Skeletal muscle tissue (tissue), 4 donors: Measurements from ENCODE around the gene PFN1. TPM values are rescaled to one million over a fixed set of nuclear protein-coding genes. Genes with fewer than 3 reads are reported as not detected.
"Not testable (repeated sequence)": the region's sequence is repeated elsewhere in the genome, so short reads cannot be mapped to it uniquely, and the experiment has no call there.

Experiments
- H3K27ac ChIP-seq: one replicate; pipeline ENCODE4 v1.7.0; 2013; ENCODE audit warnings: mild to moderate bottlenecking, low read depth, low read length, inconsistent platforms
- H3K27me3 ChIP-seq, 3 donors: one replicate each; pipeline ENCODE4 v1.7.0; 2013; ENCODE audit warnings: low read length in 3 of 3; ENCODE audit not compliant: control insufficient read depth in 3 of 3, insufficient read depth in 3 of 3
- H3K36me3 ChIP-seq, 3 donors: one replicate each; pipeline ENCODE4 v1.7.0; 2013; ENCODE audit warnings: low read length in 3 of 3; ENCODE audit not compliant: control insufficient read depth in 3 of 3, insufficient read depth in 3 of 3
- H3K4me1 ChIP-seq, 3 donors: one replicate each; pipeline ENCODE4 v1.7.0; 2013; ENCODE audit warnings: low read length in 3 of 3, mild to moderate bottlenecking in 3 of 3; ENCODE audit not compliant: control insufficient read depth in 3 of 3, insufficient read depth in 3 of 3
- H3K4me3 ChIP-seq, 3 donors: one replicate each; pipeline ENCODE4 v1.7.0; 2013; ENCODE audit warnings: low read length in 3 of 3
- H3K9ac ChIP-seq, 3 donors: one replicate each; pipeline ENCODE4 v1.7.0; 2013; ENCODE audit warnings: low read length in 3 of 3, mild to moderate bottlenecking in 3 of 3, moderate library complexity in 2 of 3, low read depth in 1 of 3
- H3K9me3 ChIP-seq, 3 donors: one replicate each; pipeline ENCODE4 v1.7.0; 2013; ENCODE audit warnings: low read length in 3 of 3; ENCODE audit not compliant: control insufficient read depth in 3 of 3
- total RNA-seq: library from RNA; depleted of rRNA; stranded (reverse); fragments of >200 nt; gene quantifications from one replicate; pipeline ENCODE4 v1.2.3, GENCODE V29; 2014
- donor health status: Osteomylitis.

The PFN1 gene
- total RNA-seq, 1 donor from 2014 or later, result 137 TPM

DNA sequence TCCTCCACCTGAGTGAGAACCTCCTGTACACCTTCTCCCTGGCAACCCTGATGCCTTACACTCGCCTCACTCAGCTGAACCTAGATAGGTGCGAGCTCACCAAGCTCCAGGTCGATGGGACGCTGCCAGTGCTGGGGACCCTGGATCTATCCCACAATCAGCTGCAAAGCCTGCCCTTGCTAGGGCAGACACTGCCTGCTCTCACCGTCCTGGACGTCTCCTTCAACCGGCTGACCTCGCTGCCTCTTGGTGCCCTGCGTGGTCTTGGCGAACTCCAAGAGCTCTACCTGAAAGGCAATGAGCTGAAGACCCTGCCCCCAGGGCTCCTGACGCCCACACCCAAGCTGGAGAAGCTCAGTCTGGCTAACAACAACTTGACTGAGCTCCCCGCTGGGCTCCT, 15.6 kb downstream of the PFN1 start:
- no peak overlapping the region for H3K9ac ChIP-seq
- H3K9me3 ChIP-seq, result no peaks in the 10 kb centered on the region
- peaks cover 32 to 35% (median 34%) of the 10 kb centered on the region in 3 donors for H3K4me1 ChIP-seq

DNA sequence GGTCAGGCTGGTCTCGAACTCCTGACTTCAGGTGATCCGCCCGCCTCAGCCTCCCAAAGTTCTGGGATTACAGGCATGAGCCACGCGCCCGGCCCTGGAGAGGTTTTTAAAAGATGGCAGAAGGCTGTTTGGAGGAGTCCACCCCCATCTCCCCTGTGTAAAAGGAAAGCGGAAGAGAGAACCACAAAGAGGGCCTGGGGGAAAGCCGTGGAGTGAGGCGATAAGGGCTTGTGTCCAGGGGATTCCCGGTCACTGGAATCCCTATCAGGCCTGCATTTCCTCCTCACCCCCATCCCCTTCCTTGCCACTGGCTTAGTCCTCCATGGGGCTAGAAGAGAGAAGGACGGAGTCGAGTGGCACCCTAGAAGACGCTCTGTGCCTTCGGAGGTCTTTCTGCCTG, 16.4 kb downstream of the PFN1 start, which contains the start of gene GP1BA:
GP1BA (plus strand) TSS at position 315 of the 400 bp plus-strand sequence. CDS start 328 bp downstream, outside the sequence.
- Histone ChIP-seq H3K27me3 (no peaks in the 10 kb centered on the region), H3K9me3 (no peaks in the 10 kb centered on the region), H3K36me3 (peaks cover 5 to 14% (median 13%) of the 10 kb centered on the region in 3 donors), H3K27ac (no peak within 1 kb of the TSS), H3K4me3 (no peak within 1 kb of the TSS), H3K9ac (no peak within 1 kb of the TSS), H3K4me1 (peaks cover 24 to 28% (median 26%) of the 10 kb centered on the region in 3 donors)

More for the DNA sequence above, 15.6 kb downstream of the PFN1 start:
- no peaks in the 10 kb centered on the region for H3K27me3 ChIP-seq
- no peak overlapping the region for H3K27ac ChIP-seq
- peaks cover 12 to 22% (median 21%) of the 10 kb centered on the region in 3 donors for H3K36me3 ChIP-seq
- no peak overlapping the region for H3K4me3 ChIP-seq

DNA sequence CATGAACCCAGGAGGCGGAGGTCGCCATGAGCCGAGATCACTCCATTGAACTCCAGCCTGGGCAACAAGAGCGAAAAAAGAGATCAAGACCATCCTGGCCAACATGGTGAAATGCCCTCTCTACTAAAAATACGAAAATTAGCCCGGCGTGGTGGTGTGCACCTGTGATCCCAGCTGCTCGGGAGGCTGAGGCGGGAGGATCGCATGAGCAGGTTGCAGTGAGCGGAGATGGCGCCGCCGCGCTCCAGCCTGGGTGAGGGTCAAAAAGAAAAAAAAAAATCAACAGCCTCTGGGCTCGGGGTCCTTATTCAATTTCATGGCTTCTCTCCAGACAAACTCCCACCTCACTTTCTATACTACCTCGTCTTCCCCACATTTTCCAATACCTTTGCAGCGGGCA, 19.4 kb downstream of the PFN1 start:
- no peaks in the 10 kb centered on the region for H3K9me3 ChIP-seq
- peaks cover under 1 to 3% (median under 1%) of the 10 kb centered on the region in 3 donors for H3K4me1 ChIP-seq
- H3K27ac ChIP-seq, result no peak overlapping the region
- H3K9ac ChIP-seq, result no peak overlapping the region
- H3K36me3 ChIP-seq, result peaks cover 0 to 4% (median 3%) of the 10 kb centered on the region in 3 donors
- no peaks in the 10 kb centered on the region for H3K27me3 ChIP-seq
- H3K4me3 ChIP-seq, result no peak overlapping the region

DNA sequence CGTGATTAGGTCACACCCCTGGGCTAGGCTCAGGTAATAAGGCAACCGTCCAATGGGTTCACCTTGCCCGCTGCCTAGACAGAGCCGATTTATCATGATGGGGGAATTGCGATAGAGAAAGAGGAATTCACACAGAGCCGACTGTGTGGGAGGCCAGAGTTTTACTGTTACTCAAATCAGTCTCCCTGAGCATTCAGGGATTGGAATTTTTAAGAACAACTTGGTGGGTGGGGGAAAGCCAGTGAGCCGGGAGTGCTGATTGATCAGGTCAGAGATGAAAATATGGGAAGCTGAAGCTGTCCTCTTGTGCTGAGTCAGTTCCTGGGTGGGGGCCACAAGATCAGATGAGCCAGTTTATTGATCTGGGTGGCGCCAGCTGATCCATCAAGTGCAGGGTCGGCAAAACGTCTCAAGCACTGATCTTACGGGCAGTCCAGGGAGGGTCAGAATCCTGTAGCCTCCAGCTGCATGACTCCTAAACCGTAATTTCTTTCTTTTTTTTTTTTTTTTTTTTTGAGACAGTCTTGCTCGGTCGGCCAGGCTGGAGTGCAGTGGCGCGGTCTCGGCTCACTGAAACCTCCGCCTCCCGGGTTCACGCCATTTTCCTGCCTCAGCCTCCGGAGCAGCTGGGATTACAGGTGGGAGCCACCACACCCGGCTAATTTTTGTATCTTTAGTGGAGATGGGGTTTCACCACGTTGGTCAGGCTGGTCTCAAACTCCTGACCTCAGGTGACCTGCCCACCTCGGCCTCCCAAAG, 21.6 kb downstream of the PFN1 start:
- not testable (repeated sequence) for H3K4me3 ChIP-seq, H3K27me3 ChIP-seq, H3K36me3 ChIP-seq

DNA sequence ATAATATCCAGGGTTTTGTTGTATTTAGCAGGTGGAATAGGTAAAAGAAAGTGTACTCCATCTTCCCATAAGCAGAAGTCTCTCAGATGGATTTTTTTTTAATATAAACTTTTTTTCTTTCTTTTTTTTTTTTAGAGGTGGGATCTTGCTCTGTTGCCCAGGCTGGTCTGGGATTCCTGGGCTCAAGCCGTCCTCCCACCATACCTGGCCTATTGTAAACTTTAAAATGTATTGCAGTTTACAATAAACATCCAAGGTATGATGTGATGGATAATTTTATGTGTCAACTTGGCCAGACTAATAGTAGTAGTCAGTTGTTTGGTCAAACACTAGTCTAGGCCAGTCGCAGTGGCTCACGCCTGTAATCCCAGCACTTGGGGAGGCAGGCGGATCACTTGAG, 27.0 kb downstream of the PFN1 start:
- Histone ChIP-seq H3K36me3 (no peaks in the 10 kb centered on the region), H3K4me1 (no peaks in the 10 kb centered on the region), H3K4me3 (no peak overlapping the region), H3K9ac (no peak overlapping the region), H3K27ac (no peak overlapping the region), H3K27me3 (no peaks in the 10 kb centered on the region), H3K9me3 (no peaks in the 10 kb centered on the region)

More for the DNA sequence above, 21.6 kb downstream of the PFN1 start:
- not testable (repeated sequence) for H3K4me1 ChIP-seq, H3K9me3 ChIP-seq, H3K9ac ChIP-seq, H3K27ac ChIP-seq

DNA sequence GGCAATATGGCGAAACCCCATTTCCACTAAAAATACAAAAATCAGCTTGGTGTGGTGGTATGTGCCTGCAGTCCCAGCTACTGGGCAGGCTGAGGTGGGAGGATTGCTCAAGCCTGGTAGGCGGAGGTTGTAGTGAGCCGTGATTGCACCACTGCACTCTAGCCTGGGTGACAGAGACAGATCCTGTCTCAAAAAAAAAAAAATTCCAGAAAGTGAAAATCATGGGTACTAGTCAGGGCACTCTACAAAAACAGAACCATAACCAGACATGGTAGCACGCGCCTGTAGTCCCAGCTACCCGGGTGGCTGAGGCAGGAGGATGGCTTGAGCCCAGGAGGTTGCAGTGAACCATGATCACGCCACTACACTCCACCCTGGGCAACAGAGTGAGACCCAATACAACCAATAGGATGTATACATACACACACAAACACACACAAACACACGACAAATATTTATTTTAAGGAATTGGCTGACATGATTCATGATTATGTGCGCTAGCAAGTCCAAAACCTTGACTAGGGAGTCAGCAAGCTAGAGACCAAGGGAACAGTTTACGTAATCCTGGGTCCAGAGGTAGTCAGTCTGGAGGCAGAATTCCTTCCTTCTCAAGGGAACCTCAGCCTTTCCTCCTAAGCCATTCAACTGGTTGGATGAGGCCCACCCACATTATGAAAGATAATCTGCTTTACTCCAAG, 27.8 kb downstream of the PFN1 start:
- Histone ChIP-seq H3K27ac (no peak overlapping the region), H3K9me3 (no peaks in the 10 kb centered on the region), H3K27me3 (no peaks in the 10 kb centered on the region), H3K9ac (no peak overlapping the region), H3K4me3 (no peak overlapping the region), H3K36me3 (no peaks in the 10 kb centered on the region), H3K4me1 (no peaks in the 10 kb centered on the region)

DNA sequence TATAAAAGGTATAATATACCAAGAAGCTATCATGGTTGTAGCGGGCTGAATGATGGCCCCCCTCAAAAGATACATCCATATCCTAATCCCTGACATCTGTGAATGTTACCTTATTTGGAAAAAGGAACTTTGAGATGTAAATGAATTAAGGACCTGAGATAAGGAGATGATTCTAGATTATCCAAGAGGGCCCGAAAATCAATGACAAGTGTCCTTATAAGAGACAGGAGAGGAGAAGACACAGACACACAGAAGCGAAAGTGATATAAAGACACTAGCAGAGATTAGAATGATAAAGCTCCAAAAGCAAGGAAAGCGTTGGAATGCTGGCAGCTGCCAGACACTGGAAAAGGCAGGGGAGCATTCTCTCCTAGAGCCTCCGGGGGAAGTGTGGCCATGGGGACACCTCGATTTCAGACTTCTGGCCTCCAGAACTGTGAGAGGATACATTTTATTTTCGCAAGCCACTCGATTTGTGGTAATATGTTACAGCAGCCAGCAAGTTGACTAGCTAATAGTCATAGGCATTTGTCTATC, 28.8 kb downstream of the PFN1 start:
- Histone ChIP-seq H3K4me3 (no peak overlapping the region), H3K9me3 (no peaks in the 10 kb centered on the region), H3K36me3 (no peaks in the 10 kb centered on the region), H3K27ac (no peak overlapping the region), H3K4me1 (no peaks in the 10 kb centered on the region), H3K27me3 (no peaks in the 10 kb centered on the region), H3K9ac (no peak overlapping the region)

DNA sequence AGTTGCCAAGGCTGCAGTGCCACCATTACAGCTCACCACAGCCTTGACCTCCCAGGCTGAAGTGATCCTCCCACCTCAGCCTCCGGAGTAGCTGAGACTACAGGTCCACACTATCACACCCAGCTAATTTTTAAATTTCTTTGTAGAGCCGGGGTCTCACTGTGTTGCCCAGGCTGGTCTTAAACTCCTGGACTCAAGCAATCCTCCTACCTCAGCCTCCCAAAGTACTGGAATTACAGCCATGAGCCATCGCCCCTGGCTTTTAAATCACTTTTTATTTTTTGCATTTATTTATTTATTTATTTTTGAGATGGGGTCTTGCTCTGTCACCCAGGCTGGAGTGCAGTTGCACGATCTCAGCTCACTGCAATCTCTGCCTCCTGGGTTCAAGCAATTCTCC, 33.8 kb downstream of the PFN1 start:
- H3K27me3 ChIP-seq, H3K36me3 ChIP-seq, H3K4me3 ChIP-seq, H3K9me3 ChIP-seq, H3K9ac ChIP-seq, H3K4me1 ChIP-seq, H3K27ac ChIP-seq: not testable (repeated sequence)

DNA sequence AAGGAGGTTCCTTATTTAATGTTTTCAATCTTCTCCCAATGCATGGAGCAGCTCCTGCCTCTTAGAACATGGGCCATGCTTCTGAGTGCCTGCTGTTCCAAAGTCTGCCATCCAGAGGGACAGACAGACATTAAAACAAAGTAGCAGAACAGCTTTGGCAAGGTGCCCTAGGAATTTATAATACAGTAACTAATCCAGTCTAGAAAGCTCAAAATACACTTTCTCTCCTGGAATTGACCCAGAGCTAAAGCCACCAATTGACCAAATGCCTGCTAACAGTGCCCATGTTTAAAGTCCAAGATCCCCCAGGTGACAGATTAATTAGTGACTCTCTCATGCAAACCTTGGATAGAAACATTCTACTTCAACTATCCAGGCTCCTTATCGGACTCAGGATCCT, 34.3 kb downstream of the PFN1 start:
- H3K36me3 ChIP-seq, result no peaks in the 10 kb centered on the region
- H3K9me3 ChIP-seq, result no peaks in the 10 kb centered on the region
- H3K4me1 ChIP-seq, result peaks cover 3 to 7% (median 6%) of the 10 kb centered on the region in 3 donors
- H3K9ac ChIP-seq, result no peak overlapping the region
- H3K4me3 ChIP-seq, result no peak overlapping the region
- no peak overlapping the region for H3K27ac ChIP-seq
- H3K27me3 ChIP-seq, result no peaks in the 10 kb centered on the region
